Astrocyte of the spinal cord (primary cell): ENCODE measurements around the gene OSMR.
"Not testable (repeated sequence)": the region's sequence is repeated elsewhere in the genome, so short reads cannot be mapped to it uniquely, and the experiment has no call there.

Experiments used
- DNase-seq: peaks from one replicate; pipeline ENCODE4 v3.0.0; 2011; ENCODE audit warnings: low read depth, low spot score
- H3K4me3 ChIP-seq: 2 replicates; pipeline ENCODE4 v1.5.1; 2011; ENCODE audit warnings: low read depth, mild to moderate bottlenecking, low read length, moderate library complexity
- in situ Hi-C: cut with HindIII; loops from 2 replicates; pipeline ENCODE4 v1.10.0; 2017; ENCODE audit warnings: low sequenced_read_pairs
- TF ChIP-seq, protein P1 (sequence below): IDR thresholded peaks from 2 replicates; pipeline ENCODE4 v1.5.1; 2012; ENCODE audit warnings: low read depth, mild to moderate bottlenecking, low read length, inconsistent platforms

Gene OSMR

DNA sequence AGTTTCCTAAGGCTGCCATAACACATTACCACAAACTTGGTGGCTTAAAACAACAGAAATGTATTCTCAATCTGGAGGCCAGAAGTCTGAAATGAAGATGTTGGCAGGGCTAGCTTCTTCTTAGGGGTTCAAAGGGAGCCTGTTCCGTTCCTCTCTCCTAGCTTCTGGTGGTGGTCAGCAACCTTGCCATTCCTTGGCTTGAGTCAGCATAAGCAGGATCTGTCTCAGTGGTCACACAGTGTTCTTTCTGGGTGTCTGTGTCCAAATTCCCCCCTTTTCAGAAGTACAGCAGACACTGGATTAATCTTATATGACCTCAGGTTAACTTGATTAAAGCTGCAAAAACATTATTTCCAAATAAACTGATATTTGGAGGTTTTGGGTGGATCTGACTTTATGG lies 2.1 kb upstream of the OSMR start:
- DNase-seq, result no peak
- H3K4me3 ChIP-seq, result no peak overlapping the region
- in situ Hi-C loops, result no loop called here
- TF ChIP-seq, protein P1, sequence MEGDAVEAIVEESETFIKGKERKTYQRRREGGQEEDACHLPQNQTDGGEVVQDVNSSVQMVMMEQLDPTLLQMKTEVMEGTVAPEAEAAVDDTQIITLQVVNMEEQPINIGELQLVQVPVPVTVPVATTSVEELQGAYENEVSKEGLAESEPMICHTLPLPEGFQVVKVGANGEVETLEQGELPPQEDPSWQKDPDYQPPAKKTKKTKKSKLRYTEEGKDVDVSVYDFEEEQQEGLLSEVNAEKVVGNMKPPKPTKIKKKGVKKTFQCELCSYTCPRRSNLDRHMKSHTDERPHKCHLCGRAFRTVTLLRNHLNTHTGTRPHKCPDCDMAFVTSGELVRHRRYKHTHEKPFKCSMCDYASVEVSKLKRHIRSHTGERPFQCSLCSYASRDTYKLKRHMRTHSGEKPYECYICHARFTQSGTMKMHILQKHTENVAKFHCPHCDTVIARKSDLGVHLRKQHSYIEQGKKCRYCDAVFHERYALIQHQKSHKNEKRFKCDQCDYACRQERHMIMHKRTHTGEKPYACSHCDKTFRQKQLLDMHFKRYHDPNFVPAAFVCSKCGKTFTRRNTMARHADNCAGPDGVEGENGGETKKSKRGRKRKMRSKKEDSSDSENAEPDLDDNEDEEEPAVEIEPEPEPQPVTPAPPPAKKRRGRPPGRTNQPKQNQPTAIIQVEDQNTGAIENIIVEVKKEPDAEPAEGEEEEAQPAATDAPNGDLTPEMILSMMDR, result no peak

DNA sequence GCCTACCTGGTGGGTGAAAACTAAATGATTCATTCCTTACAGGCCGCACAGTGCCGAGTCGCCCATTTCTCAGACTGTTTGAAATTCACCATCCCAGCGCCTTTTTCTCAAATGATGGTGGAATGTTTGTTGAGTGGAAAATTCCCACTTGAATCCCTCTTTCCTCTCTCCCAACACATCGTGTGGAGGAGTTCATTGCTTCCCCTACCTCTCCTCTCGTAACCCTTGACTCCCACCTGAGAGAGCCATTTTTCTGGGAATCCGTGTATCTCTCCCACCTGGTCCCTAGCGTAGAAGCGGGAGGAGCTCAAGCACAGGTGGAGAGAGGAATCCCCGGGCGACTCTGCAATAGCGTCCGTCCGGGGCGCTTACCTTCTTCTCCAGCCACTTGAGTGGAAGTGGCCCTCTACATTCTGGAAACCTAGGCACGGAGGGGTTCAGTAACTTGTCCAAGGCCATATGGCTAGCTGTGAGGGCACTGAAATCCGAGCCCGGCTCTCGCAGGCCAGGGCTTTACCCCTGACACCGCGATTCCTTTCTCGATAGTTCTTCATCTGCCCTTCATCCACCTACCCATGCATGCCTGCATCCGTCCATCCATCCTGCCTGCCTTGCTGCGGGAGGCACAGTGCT lies 683 bp downstream of the OSMR start:
- peak; percentile 28 for DNase-seq
- TF ChIP-seq, protein P1, result no peak
- peak overlapping the region; percentile 85 for H3K4me3 ChIP-seq
- in situ Hi-C loops, result no loop called here

DNA sequence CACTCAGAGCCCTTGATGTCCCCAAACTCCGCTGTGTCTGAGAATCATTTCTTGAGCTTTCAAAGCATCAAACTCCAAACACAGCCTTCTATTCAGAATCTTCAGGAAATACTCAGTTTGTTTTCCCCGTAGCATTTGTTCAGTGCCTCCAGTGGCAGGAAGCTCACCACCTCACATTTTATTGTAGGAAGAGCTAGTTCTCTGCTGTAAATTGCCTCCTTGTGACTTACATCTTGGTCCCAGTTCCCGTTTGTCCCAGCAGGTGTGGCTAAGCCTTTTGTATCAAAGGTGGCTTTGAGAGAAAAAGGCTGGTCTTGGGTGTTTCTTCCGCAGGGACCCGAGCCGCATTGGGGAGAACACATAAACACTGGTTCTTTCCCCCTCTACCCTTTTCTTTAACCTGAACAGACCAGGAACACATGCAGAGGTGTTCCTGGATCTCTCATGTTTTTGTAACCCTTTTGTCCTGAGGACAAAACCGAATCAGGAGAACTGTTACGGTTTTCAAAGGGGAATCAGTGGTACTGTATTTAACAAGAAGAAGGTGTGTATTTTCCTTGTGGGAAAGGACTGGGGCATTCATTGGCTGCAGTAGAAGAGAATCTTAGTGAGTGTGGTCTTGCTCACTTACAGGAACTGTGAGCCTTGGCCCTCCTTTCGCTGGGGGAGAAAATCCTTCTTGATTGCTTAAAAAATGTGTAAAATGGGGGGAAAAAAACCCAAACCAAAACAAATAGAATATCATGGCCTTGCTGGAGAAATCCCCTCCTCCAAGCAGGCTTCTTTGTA lies 1.9 kb downstream of the OSMR start:
- TF ChIP-seq, protein P1, result no peak

DNA sequence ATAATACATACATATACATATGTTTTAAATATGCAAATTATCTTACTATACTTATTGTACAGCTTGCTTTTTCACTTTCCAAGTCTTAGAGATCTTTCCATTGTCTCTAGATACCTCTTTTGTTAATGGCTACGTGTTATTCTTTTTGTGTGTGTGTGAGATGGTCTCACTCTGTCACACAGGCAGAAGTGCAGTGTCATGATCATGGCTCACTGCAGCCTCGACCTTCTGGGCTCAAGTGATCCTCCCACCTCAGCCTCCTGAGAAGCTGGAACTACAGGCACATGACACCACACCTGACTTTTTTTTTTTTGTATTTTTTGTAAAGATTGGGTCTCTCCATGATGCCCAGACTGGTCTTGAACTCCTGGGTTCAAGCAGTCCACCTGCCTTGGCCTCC lies 2.8 kb downstream of the OSMR start:
- DNase-seq, result no peak
- TF ChIP-seq, protein P1, result no peak
- in situ Hi-C loops, result no loop called here
- no peak overlapping the region for H3K4me3 ChIP-seq

More for the DNA sequence above, 1.9 kb downstream of the OSMR start:
- H3K4me3 ChIP-seq, result peak overlapping the region; percentile 85
- peak; percentile 20 for DNase-seq
- in situ Hi-C loops, result no loop called here

DNA sequence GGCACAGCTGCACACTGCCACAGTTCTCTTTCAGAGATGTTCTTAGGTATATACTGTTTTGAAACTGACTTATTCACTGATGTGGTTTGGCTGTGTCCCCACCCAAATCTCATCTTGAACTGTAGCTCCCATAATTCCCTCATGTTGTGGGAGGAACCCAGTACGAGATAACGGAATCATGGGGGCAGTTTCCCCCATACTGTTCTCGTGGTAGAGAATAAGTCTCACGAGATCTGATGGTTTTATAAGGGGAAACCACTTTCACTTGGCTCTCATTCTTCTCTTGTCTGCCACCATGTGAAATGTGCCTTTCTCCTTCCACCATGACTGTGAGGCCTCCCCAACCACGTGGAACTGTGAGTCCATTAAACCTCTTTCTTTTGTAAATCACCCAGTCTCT lies 5.8 kb downstream of the OSMR start:
- in situ Hi-C loops, H3K4me3 ChIP-seq, DNase-seq: not testable (repeated sequence)

DNA sequence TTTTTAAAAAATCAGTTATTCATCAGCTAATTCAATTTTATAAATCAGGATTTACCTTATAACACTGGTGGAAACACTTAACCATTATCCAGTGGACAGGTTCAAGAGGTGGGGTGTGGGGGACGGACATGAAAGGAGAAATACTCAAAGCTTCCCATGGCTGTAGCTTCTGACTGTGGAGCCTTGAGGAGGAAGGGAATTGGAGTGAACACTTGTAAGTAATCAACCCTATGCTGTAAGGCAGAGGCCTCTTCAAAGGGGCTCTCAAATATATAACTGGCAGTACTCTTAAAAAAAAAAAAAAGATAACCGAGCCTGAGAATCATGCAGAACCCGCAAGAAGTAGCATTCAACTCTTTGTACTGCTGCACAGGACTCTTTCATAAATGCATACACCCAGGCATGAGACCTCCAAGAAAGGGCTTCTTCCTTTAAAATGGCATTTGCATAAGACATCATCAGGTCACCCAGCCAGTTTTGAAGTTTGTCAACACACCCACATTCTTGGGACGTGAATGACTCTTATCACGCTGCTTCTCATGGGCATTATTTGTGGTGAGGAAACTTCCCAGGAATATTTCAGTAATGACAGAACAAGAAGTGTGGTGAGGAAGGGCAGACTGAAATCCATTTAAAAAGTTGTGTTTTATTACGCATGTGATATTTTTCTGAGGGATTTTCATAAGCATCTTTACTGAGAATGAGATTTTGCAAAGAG lies 8.1 kb downstream of the OSMR start:
- in situ Hi-C loops, result no loop called here
- H3K4me3 ChIP-seq, result no peak overlapping the region
- peak; percentile 86 for DNase-seq
- TF ChIP-seq, protein P1, result no peak

DNA sequence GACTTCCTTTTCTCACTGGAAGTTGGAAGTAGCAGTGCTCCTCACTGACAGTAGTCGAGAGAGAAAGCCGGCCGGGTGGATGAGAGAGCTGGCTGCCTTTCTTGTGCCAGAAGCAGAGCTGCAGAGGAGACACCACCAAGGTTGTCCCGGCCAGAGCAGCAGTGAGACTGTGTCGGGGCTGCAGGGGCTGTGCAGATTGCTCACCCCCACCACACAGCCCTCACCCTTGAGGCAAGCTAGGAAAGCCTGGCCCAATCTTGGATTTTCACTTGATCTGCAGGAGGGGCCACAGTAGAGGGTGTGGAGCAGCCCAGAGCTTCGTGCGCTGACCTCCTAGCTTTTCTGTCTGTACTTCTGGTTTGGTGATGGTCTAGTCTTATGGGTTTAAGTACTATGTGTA lies 9.1 kb downstream of the OSMR start:
- H3K4me3 ChIP-seq, result no peak overlapping the region
- in situ Hi-C loops, result no loop called here
- no peak for DNase-seq
- TF ChIP-seq, protein P1, result no peak
